Nephron (organoid): ENCODE data around the gene ZRANB2.

Experiments used
- H3K27ac Mint-ChIP-seq, 3 experiments: 2 replicates each; pipeline ENCODE4 v1.8.0; 2020; ENCODE audit warnings: mixed read lengths in 3 of 3, mild to moderate bottlenecking in 2 of 3, moderate library complexity in 1 of 3
- H3K27me3 Mint-ChIP-seq: 2 replicates; pipeline ENCODE4 v1.8.0; 2021; ENCODE audit warnings: low read depth, mild to moderate bottlenecking, moderate library complexity, mixed read lengths
- H3K36me3 Mint-ChIP-seq: 2 replicates; pipeline ENCODE4 v1.8.0; 2020; ENCODE audit warnings: low read depth, mixed read lengths
- H3K4me1 Mint-ChIP-seq: 2 replicates; pipeline ENCODE4 v1.8.0; 2020; ENCODE audit warnings: mixed read lengths
- H3K4me3 Mint-ChIP-seq, 3 experiments: 2 replicates each; pipeline ENCODE4 v1.8.0; 2020; ENCODE audit warnings: mild to moderate bottlenecking in 3 of 3, mixed read lengths in 3 of 3, moderate library complexity in 2 of 3
- H3K9me3 Mint-ChIP-seq: 2 replicates; pipeline ENCODE4 v1.8.0; 2020; ENCODE audit warnings: mixed read lengths
- TF ChIP-seq, protein P1 (sequence below), 3 experiments: fragments of 200-600 bp; sonication (generic); IDR thresholded peaks; one replicate each; pipeline ENCODE4 v1.5.0; 2021; ENCODE audit warnings: antibody characterized with exemption in 3 of 3; ENCODE audit not compliant: unreplicated experiment in 3 of 3

ZRANB2 gene

DNA sequence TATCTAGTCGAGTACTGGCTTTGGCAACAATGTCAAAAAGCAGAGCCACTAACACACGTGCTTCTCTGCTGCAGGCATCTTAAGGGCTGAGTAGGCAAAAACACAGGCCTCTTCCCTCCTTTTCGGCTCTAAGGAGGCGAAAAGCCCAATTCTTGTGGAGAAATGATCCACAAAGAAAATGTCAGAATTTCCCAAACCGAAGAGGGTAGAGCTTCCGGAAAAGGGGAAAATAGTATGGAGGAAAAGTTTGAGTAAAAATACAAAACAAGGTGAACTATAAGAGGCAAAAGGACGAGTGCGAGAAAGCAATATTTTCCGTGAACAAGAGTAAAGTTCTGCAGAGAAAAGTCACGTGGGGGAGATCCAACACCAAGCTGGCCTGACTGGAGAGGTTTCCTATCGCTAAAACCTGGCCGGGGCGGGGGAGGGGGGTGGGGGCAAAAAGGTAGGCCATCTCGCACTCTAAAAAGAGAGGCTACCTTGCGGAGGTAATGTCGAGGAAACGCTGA is 551 bp downstream of the ZRANB2 start:
- H3K4me3 Mint-ChIP-seq, result peak overlapping the region; percentile 95 to 100 (median 98)
- TF ChIP-seq, protein P1, sequence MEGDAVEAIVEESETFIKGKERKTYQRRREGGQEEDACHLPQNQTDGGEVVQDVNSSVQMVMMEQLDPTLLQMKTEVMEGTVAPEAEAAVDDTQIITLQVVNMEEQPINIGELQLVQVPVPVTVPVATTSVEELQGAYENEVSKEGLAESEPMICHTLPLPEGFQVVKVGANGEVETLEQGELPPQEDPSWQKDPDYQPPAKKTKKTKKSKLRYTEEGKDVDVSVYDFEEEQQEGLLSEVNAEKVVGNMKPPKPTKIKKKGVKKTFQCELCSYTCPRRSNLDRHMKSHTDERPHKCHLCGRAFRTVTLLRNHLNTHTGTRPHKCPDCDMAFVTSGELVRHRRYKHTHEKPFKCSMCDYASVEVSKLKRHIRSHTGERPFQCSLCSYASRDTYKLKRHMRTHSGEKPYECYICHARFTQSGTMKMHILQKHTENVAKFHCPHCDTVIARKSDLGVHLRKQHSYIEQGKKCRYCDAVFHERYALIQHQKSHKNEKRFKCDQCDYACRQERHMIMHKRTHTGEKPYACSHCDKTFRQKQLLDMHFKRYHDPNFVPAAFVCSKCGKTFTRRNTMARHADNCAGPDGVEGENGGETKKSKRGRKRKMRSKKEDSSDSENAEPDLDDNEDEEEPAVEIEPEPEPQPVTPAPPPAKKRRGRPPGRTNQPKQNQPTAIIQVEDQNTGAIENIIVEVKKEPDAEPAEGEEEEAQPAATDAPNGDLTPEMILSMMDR (IDR thresholded peaks at IDR 0.05; ENCODE audit: unreplicated experiment in 3 of 3), result no peak
- no peaks in the 10 kb centered on the region for H3K9me3 Mint-ChIP-seq
- H3K4me1 Mint-ChIP-seq, result peaks cover 28% of the 10 kb centered on the region
- no peaks in the 10 kb centered on the region for H3K27me3 Mint-ChIP-seq
- peaks cover 21% of the 10 kb centered on the region for H3K36me3 Mint-ChIP-seq
- H3K27ac Mint-ChIP-seq, result peak overlapping the region; percentile 100

DNA sequence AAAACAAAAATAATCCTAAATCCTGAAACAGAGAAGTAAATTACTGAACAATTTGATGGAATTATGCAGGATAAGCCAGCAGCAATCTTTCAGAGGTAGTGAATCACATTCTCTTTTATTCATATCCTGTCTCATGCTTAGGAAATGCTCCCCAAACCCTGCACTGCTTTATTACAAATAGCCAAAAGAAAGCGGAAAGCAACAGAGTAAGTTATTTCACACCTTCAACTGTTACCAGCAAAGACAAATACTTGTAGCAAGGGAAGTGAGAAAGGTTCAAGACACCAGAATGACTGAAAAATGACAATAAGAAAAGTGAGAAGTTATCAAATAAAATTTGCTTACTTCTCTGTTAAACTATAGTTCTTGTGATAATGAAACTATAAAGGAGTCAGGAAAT is 6.2 kb downstream of the ZRANB2 start:
- Mint-ChIP-seq H3K9me3 (no peaks in the 10 kb centered on the region), H3K4me3 (no peak overlapping the region), H3K27me3 (no peaks in the 10 kb centered on the region), H3K4me1 (peaks cover 14% of the 10 kb centered on the region), H3K36me3 (peaks cover 65% of the 10 kb centered on the region), H3K27ac (no peak overlapping the region)
- TF ChIP-seq, protein P1 (IDR thresholded peaks at IDR 0.05; ENCODE audit: unreplicated experiment in 3 of 3), result no peak

DNA sequence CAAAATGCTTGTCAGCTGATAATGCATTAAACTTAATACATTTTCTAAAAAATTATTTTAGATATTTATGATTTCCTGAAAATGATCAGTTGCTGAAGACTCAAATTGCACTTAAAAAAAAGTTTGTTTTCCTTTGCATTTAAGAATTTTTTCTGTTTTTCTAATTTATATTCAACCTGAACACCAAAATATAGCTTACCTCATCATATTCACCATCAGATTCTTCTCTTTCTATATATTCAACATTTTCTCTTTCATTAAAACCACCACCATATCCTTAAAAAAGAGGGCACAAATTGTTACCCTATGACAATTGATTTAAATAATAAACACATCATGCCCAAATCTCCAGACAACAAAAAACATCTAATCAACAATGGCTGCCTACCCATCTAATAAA is 8.6 kb downstream of the ZRANB2 start:
- Mint-ChIP-seq H3K36me3 (peaks cover 73% of the 10 kb centered on the region), H3K4me3 (no peak overlapping the region), H3K27ac (no peak overlapping the region), H3K4me1 (no peaks in the 10 kb centered on the region), H3K27me3 (no peaks in the 10 kb centered on the region), H3K9me3 (no peaks in the 10 kb centered on the region)
- TF ChIP-seq, protein P1 (IDR thresholded peaks at IDR 0.05; ENCODE audit: unreplicated experiment in 3 of 3), result no peak

DNA sequence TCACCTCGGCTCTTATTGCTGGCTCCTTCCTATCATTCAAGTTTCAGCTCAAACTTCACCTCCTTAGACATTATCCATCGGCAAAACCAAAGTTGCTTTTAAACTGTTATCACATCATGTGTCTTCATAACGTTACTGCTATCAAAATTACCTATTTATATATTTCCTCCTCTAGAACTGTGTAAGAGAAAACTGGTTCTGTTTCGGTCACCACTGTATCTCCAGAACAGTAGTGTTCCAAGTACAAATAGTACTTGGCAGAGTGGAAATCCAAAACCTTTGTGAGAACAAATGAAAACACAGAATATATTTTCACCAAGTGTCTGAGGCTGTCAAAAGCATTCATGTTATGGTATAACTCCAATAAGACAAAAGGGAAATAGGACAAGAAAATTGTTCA is 9.1 kb downstream of the ZRANB2 start:
- Mint-ChIP-seq H3K36me3 (peaks cover 74% of the 10 kb centered on the region), H3K9me3 (no peaks in the 10 kb centered on the region), H3K27me3 (no peaks in the 10 kb centered on the region), H3K4me3 (no peak overlapping the region), H3K27ac (no peak overlapping the region), H3K4me1 (no peaks in the 10 kb centered on the region)
- TF ChIP-seq, protein P1 (IDR thresholded peaks at IDR 0.05; ENCODE audit: unreplicated experiment in 3 of 3), result no peak

DNA sequence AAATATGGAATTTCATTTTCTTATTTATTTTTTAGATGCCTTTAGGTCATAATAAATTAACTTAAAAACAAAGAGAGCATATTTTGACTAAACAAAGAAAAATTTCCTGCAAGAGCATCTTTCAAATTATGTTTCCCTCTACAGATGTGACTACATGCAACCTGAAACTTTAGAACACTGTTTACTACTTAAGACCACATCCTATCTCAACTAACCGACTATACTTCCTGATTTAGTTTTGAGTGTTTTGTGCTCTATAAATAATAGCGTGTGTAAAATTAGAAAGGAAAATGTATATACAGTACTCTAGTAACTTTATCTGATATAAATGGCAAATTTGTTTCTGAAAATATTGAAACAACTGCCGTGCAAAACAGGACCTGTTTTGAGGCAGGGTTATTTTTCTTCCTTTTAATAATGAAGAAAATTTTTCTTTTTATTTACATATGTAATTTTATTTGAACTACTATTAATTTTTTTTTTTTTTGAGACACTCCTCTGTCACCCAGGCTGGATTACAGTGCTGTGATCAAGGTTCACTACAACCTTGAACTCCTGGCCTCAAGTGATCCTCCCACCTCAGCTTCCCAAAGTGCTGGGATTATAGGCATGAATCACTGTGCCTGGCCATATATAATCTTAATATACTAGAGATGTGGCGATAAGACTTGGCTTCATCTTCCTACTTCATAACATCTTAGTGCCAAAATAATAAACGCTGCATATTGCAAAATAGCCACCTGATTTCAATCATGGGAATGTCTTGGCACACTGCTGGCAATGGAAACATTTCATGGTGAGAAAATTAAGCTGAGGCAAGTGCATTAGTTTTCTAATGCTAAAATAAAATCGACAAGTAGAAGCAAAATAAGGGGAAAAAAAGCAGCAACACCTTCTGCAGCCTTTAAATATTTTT is 12.3 kb downstream of the ZRANB2 start:
- Mint-ChIP-seq H3K9me3 (no peaks in the 10 kb centered on the region), H3K27me3 (no peaks in the 10 kb centered on the region), H3K27ac (no peak overlapping the region), H3K4me1 (no peaks in the 10 kb centered on the region), H3K4me3 (no peak overlapping the region), H3K36me3 (peaks cover 73% of the 10 kb centered on the region)
- TF ChIP-seq, protein P1 (IDR thresholded peaks at IDR 0.05; ENCODE audit: unreplicated experiment in 3 of 3), result no peak
